ENCODE results near the gene SHISA7.

SHISA7 gene

DNA sequence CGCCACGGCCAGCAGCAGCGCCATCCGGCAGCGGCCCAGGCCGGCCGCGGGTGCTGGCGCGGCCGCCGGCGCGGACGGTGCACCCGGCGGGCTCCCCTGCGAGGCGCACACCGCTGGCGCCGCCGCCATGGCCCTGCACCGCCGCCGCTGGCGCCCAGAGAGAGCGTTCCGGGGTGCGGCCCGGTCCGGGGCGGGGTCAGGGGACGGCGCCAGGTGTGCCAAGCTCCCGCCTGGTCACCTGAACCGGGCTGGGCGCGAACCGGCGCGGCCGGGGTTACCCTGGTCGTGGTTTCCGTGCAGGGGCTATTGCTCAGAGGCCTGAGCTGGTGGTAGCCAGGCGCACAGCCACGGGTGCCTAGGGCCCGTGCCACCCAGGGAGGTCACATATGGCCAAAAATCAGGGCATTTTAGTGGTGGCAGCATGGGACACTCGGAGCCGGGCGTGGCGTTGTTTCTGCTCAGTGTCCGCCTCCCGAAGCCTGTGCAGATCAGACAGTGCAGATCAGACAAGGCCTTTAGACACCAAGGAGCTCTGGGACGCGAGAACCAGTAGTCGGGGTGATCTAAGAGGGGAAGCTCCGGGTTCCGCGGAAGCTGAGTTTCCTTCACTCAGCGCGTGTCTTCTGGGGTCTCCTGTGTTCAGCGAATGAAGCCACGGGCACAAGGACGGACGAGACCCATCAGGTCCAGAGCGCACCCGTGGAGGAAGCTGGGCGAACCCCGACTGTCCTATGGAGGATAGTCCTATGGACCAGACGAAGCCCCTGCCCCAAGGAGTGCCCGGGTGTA is 58.8 kb downstream of the SHISA7 start, which contains the start of gene TMEM238:
TMEM238 (minus strand) TSS at position 162 of the 789 bp plus-strand sequence; CDS start at position 129, 33 bp downstream.
- DNase-seq (ENCODE audit: insufficient read length, low spot score) (no peak), FAIRE-seq (no peak)
- TF ChIP-seq, protein P1, sequence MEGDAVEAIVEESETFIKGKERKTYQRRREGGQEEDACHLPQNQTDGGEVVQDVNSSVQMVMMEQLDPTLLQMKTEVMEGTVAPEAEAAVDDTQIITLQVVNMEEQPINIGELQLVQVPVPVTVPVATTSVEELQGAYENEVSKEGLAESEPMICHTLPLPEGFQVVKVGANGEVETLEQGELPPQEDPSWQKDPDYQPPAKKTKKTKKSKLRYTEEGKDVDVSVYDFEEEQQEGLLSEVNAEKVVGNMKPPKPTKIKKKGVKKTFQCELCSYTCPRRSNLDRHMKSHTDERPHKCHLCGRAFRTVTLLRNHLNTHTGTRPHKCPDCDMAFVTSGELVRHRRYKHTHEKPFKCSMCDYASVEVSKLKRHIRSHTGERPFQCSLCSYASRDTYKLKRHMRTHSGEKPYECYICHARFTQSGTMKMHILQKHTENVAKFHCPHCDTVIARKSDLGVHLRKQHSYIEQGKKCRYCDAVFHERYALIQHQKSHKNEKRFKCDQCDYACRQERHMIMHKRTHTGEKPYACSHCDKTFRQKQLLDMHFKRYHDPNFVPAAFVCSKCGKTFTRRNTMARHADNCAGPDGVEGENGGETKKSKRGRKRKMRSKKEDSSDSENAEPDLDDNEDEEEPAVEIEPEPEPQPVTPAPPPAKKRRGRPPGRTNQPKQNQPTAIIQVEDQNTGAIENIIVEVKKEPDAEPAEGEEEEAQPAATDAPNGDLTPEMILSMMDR (IDR thresholded peaks at IDR 0.05; ENCODE audit: insufficient read depth, missing control alignments) = no peak

DNA sequence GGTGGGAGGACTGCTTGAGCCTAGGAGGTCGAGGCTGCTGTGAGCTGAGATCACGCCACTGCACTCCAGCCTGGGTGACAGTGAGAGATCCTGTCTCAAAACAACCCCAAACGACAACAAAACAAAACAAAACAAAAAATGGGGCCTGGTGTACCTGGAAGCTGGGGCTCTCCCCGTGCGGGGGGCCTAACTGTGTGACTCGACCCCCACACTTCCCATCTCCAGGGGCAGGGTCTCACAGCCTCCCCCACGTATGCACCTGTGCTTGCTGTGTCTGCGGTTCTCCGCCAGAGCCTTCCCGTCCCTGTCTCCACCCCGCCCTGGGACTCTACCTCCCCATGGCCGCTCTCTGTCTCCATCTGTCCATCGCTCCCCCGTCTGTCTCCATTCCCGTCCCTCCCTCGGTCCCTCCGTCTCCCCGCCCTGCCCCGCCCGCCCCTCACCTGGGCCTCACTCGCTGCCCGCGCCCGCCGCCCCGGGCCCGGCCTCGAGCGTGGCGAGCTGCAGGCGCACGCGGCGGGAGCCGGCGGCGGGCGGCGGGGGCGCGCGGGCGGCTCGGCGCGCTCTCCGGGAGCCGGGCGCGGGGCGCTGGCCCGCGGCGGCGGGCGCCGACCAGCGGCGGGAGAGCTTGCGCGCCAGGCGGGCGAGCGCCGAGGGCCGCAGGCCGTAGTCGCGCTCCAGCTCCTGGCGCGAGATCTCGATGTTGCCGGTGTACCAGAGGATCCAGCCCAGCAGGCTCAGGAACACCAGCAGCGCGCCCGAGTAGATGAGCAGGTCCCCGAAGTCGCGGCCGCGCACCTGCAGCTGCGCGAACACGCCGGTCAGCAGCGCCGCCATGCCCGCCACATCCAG is 59.6 kb downstream of the SHISA7 start:
- TF ChIP-seq, protein P1 (IDR thresholded peaks at IDR 0.05; ENCODE audit: insufficient read depth, missing control alignments) = no peak
- DNase-seq (ENCODE audit: insufficient read length, low spot score) (no peak), FAIRE-seq (no peak)

DNA sequence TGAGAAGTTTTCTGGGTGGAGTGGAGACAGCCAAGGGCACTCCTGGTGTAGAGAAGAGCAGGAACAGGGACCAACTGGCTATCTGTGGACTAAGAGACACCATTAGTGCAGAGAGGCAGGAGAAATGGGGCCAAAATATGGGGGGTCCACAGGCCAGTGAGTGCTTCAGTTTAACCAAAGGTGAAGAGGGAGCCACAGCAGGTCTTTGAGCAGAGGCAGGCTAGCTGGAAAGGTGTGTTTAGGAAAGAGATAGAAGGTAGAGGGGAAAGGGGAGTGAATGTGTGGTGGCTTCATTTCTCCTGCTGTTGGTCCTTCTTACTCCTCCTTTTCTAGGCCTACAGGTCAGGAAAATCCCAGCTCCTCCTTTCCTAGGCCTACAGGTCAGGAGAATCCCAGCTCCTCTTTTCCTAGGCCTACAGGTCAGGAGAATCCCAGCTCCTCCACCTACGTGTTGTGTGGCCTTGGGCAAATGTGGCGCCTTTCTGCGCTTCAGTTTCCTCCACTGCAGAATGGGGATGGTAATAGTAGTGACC is 60.5 kb downstream of the SHISA7 start:
- no peak for DNase-seq (ENCODE audit: insufficient read length, low spot score)
- TF ChIP-seq, protein P1 (IDR thresholded peaks at IDR 0.05; ENCODE audit: insufficient read depth, missing control alignments) = no peak
- FAIRE-seq = no peak

DNA sequence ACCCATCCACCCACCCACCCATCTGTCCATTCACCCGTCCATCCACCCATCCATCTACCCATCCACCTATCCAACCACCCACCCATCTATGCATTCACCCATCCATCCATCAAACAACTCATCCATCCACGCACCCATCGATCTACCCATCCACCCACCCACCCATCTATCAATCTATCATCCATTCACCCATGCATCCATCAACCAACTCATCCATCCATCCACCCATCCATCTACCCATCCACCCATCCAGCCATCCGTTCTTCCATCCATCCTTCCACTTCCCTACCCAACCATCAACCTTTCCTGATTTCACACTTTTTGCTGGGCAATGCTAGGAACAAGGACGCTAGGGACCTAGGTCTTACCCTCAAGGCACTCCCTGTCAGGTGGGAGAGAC is 61.1 kb downstream of the SHISA7 start:
- FAIRE-seq (no peak), DNase-seq (ENCODE audit: insufficient read length, low spot score) (no peak)
- TF ChIP-seq, protein P1 (IDR thresholded peaks at IDR 0.05; ENCODE audit: insufficient read depth, missing control alignments) = no peak

DNA sequence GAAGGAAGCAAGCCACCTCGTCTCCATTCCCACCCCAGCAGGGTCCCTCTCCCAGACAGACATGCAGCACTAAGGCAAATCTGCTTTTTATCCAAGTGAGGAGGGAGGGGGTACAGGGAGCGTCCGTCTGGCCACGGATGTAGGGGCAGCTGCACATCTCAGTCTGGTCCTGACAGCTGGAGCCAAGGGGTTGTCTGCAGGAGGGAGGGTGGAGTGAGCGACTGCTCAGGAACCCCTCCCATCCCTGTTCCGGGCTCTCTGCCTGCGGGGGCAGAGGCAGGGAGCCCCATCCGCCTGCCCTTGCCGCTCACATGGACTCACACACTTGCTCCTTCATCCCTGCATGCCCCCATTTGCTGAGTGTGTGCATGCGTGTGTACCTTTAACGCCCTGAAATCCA is 63.9 kb downstream of the SHISA7 start:
- TF ChIP-seq, protein P1 (IDR thresholded peaks at IDR 0.05; ENCODE audit: insufficient read depth, missing control alignments) = no peak
- FAIRE-seq (no peak), DNase-seq (ENCODE audit: insufficient read length, low spot score) (no peak)

All from D721Med (cell line).